GM19397 (cell line): Measurements from ENCODE around the gene THSD4.

Source experiments
- ATAC-seq: cut with Tn5 transposase; IDR thresholded peaks from one replicate; pipeline ENCODE4 v1.9.1; 2021; ENCODE audit warnings: mild to moderate bottlenecking, moderate library complexity; ENCODE audit not compliant: unreplicated experiment

Gene THSD4

DNA sequence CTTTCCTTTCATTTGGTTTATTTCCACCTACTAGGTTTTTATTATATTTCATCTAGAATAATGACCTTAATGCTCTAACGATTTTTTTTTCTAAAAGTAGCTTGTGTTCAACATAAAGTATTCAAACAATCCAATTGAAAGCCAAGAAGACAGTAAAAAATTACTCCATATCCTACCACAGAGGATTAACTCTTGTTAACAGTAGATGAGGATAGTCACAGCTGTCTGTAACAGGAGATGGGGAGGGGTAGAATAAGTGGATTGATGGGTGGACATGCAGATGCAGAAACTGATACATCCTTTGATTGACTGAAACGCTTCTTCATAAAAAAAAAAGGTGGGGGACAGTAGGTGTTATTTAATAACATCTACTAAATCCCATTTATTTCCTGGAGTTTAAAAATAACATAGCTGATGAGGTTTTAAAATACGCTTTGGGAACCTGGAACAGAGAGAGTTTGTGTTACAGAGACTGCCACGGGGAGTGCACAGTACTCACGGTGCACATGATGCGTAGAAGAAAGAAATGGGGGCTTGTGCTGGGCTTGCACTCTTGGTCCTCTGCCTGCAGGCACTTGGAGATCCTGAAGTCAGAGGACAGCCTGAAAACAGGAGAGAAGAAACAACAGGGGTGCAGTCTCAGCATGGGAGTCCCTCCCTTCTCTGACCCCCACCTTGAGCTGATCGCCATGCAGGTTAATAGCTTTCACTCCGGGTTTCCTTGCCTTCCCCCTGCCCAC is 226.7 kb downstream of the THSD4 start:
- no peak for ATAC-seq

DNA sequence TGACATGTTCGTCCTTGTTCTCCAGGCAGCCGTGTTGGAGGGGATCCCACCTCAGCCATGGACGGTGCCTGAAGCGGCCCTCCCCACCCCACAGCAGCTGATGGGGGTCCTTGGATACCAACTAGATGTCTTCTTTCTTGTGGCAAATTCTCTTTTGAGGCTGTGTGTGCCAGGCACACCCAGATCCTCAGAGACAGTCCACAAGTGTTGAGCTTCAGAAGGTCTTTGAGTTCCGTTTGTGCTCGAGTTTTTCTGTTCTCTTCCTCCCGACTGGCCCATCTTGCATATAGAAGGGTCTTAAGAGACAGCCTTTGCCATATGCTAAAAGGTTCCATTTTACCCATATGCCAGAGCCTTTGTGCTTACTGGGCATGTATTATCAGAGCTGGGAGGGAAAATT is 227.4 kb downstream of the THSD4 start:
- ATAC-seq = no peak

DNA sequence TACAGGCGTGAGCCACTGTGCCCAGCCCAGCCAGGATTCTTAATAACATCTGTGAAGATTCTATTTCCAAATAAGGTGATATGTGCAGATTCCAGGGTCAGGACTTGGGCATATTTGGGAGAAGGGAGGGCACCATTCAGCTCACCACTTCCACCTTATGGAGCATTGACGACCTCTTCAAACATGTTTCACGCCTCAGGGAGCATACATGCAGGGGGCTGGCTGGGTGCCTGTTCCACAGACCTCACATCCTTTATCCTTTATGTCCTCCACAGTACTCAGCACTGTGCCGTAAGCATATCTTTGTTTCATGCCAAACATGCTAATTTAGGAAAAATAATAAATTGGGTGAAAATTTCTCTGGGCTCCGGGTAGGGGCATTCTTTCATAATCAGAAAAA is 229.0 kb downstream of the THSD4 start:
- ATAC-seq = no peak

DNA sequence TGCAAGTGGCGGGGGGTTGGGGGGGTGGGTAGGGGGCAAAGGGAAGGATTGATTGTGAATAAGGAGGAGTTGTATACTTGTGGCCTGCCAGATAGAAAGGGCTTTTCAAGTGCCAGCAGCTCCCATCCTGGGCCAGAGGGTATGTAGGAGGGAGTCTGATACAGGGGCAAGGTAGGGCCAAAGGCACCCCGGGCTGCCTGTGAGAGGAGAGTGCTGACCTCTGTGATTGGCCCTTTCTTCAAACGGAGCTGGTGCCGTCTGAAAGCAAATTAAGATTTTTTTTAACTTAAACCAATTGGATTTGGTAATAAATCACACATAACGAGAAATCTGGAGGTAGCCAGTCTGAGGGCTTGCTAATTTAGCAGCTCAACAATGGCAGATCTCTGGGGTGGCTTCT is 229.9 kb downstream of the THSD4 start:
- ATAC-seq = no peak

DNA sequence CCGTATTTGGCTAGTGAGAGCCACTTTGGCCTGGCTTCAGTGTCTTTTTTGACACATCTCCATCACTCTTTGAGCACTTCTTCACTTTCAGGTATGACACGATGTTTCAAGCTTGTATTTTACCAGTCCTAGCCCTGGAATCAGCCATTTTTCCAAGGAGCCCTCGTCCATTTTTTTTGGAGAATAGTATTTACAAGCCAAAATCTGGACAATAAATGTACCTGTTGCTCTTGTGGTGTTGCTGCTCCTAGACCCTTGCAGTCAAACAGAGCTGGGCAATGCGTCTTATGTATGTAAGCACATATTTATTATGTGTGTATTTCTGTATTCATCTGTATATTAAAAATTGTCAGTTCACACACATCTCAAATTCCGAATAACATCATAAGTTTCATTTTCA is 231.2 kb downstream of the THSD4 start:
- ATAC-seq = no peak

DNA sequence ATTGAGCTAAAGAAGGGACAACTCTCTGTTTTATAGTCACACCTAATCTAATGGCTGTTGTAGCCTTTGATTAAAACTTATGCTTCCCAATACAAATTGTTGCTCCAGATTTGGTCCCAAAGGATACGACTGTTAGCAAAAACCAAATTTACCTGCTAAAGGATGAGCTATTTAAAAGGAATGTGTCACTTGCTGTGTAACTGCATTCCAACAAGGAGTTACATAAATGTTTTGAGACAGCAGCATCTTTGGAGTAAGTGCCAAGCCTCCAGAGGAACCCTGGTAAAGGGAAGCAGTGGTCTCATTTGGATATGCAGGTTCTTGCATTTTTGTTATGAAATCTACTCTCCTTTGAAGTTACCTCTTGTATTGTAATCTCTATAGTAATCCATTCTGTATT is 233.3 kb downstream of the THSD4 start:
- no peak for ATAC-seq

DNA sequence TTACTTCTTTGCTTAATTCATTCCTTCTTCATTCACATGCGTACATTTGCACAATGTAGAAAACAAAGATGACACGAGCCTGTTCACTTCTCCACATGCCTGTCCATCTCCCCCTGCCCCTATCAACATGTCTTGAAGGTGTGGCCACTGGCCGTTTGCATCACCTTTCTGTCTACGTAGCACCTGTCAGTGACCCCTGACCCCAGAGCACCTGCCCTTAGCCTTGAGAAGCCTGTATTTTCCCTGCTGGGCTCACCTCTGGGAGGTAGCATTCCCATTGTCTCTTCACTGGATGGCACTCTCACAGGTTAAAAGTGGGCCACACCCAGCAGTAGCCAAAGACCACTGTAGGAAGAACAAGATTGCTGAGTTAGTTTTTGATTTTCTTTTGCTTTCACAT is 234.1 kb downstream of the THSD4 start:
- ATAC-seq = no peak

DNA sequence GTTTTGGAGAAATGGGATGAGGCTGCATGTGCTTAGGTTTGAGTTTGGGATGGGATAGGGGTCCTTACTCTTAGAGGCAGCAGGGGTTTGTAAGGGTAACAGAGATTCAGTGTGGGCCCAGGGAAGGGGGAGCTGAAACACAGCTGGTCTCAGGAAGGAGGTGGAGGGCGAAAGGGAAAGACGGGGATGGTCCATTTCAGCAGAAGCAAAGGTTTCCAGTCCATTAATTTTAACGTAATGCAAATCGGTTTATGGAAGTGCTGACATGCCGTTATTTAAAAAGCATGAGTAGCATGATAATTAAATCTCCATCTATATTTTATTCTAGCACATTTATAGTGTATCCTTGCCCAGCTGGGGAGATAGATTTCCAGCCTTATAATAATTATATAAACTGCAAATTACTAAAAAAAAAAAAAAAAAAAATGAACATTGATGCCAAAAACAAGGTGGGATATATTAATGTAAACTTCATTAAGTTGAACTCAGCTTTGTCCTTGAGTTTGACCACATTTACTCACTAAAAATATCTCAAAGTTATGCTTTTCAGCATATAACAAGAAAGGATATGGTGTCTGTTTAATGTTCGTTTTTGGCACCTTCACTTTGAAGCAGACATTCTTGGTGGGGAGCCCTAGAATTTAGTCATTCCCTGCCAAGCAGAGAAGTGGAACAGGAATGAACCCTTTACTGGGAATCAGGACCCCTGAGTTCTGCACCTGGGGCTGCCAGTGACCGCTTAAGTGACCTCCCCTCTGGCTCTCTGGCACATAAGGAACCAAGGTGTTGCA is 234.7 kb downstream of the THSD4 start:
- no peak for ATAC-seq

DNA sequence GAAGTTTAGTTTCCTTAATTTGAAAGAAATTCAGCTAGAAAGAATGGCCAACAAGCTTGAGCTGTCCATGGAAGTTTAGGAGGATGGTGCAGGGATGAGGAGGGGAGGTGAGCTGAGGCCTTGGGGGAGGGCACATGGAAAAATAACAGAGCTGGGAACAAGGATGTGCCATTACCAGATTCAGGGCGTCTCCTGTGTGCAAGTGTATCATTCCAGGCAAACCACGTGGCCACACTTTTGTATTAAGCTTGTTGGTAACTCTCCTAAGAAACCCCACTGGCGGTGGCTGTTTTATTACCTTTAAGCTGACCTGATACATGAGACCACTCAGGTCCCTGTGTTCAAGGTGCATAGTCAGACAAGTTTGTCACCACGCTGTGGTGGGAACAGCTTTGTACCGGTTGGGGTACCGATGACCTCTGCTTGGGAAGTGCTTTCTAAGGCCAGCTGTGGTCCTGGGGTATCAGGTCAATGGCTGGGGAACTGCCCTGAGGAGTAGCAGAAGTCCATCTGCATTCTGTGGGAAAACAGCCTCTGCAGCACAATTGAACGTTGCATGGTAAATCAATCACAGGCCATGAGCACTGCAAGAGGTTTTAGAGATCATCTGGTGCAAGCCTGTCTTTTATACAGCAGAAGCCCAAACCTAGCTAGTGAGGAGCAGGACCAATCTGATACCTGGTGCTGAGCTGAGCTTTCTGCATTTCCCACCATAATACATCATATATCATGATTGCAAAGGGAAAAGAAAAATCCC is 235.5 kb downstream of the THSD4 start:
- no peak for ATAC-seq

DNA sequence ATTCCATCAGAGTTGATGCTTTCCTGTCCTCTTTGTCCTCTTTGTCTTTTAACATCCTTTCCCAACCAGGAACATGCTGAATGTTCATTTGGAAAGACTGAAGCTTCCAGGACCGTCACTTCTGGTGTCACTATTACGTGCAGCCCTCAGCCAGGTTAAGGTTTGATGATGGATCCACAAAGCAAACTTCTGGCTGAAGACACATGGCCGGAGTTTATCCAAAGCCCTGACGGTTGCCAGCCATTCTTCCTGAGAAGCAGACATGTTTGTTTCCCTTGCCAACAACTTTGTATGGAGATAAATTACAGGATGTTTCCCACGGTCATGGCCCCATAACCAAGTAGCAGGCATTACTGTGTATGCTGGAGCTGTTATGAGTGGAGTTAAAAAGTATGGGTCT is 236.9 kb downstream of the THSD4 start:
- ATAC-seq = no peak

DNA sequence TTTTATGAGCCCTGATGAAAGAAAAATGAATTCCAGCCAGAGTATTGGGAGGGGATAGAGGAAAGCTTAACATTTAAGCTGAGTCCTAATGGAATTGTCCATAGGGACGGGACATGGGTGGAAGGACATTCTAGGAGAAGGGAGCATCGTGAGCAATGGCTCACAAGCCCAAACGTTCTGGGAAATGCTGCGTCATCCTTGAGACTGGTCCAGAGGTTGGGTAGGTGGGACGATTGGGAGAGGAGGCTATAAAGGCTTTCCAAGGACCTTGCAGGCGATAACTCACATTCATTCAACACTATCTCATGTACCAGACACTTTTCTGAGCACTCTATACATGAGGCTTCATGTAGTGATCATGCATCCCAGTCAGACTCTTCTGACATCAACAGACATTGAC is 237.5 kb downstream of the THSD4 start:
- ATAC-seq = no peak

DNA sequence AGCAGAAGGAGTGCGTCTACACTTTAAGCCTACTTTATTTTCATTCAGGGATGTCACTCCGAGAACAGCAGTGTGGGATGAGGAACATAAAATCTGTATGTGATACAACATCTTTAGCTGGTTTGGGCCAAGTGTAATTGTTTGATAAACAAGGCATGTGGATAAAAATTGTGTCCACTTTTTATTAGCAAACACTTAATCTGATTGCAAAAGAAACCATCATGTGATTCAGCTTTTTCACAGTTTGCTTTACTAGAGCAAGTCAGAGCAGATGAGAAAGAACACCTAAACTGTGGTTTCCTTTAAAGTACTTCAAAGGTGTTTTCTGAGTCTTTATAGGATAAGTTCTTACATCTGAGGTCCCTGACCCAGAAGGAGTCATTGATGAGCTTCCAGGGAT is 237.9 kb downstream of the THSD4 start:
- ATAC-seq = no peak

DNA sequence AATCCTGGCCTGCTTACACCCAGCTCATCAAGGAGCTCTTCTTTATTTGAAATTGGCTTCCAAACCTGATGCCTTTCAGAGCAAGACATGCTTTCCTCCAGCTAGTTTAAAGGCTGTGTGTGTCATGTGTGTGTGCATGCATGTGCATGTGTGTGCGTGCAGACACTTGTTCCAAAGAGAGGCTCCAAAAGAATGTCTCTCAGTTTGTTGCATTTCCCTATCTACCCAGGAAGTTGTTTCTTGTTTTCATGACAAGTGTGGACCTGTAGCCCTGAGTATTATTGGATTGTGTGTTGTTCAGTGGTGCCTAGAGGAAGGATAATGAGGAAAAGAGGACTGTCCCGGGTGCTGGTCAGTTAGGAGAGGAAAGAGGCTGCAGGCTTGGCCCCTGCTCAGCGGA is 240.0 kb downstream of the THSD4 start:
- no peak for ATAC-seq

DNA sequence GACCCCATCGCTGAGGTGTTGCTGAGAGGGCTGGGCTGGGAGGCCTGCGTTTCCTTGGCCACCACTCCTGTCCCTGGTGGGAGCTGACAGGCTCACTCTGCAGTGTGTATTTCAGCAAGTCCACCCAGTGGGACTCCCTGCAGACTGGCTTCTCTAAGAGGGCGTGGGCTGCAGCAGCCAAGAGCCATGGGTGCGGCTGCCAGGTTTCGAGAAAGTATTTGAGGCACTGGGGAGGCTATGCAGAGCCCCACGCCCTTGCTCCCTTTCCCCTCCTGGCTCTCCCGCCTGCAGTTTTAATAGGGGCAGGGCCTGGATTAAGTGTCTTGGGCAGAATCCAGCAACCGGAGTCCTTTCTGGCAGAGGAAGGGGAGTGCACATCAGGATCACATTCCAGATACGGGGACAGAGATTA is 242.1 kb downstream of the THSD4 start:
- ATAC-seq = no peak

DNA sequence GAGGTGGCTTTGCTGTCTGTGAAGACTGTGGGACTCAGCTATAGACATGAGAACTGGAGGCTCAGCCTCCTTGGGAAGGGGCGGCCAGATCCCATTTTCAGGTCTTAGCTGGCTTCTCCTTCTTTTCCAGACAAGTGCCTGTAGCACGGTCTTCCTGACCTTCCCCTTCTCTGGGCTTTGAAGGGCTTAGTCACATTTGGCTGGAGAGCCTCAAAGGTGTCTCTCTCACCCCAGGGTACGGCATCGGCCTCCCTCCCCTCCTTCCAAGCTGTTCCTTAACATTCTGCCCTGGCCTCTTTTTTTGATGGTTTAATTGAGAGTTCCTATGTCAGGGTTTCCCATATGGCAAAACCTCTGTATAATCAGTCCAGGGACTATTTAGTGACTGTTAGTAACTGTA is 242.7 kb downstream of the THSD4 start:
- ATAC-seq = no peak

DNA sequence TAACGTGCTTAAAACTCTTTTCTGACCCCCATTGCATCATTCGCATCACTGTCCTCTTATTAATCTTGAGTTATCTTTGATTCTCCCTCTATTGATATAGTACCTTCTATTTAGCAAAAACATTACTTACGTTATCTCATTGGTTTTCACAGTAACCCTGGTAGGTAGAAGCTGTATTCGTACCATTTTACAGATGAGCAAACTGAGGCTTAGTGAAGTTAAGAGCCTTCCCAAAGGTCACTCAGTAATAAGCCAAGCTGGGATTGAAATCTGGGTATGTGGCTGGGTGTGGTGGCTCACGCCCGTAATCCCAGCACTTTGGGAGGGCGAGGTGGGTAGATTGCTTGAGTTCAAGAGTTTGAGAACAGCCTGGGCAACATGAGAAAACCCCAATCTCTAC is 244.0 kb downstream of the THSD4 start:
- ATAC-seq = no peak

DNA sequence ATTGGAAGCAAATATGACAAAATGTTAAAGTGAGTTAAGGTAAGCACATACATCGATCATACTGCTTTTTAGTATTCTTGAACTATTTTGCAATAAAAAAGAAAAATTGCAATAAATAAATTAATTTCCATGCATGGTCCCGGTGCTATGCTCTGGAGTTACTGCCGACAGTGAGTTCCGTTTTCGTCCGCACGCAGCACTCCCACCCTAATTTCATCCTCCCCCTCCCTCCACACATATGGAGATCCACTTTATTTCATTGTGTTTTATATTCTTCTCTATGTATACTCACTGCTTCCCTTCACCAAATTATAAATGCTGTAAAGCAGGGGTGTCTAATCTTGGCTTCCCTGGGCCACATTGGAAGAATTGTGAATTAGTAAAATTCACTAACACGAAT is 247.3 kb downstream of the THSD4 start:
- ATAC-seq = no peak

DNA sequence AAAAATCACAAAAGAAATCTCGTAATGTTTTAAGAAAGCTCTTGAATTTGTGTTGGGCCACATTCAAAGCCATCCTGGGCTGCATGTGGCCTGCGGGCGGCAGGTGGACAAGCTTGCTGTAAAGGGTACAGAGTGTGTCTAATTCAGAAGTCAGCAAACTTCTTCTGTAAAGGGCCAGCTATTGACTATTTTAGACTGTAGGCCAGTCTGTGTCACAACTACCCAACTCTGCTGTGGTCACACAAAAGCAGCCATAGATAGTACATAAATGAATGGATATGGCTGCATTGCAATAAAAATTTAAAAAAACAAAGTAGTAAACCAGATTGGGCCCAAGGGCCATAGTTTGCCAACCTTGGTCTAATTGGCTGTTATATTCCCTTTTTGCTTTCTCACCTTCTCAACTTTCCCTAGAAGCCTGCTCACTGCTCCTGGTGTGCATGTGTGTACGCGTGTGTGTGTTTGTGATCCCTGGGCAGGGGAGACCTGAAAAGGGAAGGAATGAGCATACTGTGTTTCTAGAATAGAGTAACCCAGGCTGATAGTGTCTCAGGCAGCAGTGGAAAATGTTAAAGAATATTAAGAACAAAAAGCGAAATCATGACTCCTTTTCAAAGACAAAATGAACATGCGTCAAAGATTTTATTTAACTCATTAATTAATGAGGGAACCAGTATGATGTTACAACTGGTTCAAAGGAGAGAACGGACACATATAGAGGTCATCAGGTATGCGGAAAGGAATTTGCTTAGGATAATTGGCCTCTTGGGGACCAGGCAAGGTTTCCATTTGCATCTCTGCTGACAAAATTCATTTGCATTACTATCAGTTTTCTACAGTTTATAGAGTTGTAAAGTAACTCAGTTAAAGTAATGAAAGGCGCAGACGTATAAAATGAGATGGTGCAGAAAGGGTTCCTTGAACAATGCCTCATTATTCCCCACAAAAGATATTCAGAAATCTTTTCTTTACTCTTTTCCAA is 248.0 kb downstream of the THSD4 start:
- ATAC-seq = no peak

DNA sequence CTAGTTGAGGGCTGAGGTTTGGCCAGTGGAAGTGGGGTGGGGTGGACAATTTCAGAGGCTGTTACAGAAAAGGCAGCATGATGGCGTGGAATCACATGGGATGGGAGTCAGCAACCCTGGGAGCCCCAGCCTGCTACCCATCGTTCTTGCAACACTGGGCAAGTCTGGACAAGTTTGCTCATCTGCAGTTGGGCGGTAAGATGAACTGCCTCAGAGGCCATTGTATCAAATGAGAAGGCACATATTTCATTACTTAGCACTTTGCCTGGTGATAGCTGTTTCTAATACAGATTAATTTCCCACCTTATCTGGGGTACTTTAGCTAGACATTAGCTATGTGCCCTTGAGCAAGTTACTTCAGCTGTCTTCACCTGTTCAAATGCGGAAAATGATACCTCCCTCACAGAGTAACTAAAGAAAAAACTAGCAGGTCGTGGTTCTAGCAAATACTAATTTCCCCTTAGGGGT is 248.9 kb downstream of the THSD4 start:
- no peak for ATAC-seq

DNA sequence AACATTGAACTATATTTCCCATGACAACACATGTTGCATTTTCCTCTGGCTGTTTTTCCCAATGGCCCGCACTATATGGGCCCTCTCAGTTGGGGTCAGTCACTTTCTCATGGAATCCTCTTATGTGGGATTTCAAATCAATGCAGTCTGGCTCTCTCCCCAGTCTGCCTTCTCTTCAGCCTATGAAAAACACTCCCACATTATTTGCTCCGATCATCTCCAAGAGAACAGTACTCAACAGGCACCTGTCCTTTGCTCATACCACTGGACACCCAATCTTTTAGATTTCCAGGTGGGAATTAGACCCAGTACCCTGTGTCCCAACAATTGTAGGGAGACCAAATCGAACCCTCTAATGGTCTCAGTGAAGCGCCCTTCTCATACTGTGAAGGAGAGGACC is 251.3 kb downstream of the THSD4 start:
- ATAC-seq = no peak

DNA sequence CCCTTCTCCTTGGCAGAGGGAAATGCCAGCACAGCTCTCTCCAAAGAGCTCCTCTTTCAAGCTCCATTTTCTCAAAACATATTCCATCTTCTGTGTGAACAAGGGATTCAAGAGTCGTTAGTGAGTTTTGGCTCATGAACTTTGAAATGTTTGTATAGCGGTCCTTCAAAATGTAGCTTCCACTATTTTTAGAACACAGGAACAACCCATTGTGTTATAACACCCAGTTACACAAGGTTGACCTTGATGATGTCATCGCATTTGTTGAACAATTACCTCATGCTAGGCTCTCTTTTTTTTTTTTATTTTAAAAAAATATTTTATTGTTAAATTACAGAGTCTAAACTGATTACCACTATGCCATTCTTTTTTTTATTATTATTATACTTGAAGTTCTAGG is 251.7 kb downstream of the THSD4 start:
- ATAC-seq = no peak
